Measurements from ENCODE around the gene CRIM1. TPM values are rescaled to one million over a fixed set of nuclear protein-coding genes. Genes with fewer than 3 reads are reported as not detected.

The CRIM1 gene
- total RNA-seq, 4 donors from 2014 or later = 72.6 to 162 (median 112) TPM

DNA sequence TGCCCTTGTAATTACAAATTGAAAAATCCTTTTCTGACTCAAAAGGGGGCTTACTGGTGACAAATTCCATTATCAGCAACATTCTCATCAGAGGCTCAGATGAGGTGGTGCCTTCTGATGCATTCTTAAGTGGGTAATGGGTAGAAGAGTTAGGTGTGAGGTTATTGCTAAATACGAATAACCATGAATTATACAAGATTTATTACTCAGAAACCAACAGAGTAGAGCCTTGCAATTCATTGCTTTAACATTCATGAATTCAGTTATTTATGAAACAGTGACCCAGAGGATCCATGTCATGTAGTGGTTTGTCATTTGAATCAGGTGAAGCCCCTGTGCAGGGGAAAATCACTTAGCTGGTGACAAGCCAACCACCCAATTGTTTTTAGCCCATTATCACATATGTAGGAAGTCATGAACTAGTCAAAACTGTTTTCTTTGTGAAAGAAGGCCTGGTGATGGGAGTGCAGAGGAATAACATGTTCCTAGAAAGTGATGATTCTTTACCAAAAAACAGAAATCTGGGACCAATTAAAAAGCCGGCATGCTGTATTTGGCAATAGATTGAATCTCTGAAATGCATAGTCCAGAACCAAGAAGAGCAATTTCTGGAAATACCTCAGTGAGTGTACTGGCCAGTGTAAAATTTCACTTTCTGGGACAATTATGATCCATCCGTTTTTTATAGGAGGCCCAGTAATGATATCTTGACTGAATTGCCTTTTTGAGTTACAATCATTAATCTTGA is 70.2 kb downstream of the CRIM1 start:
- TF ChIP-seq POLR2AphosphoS5 (IDR thresholded peaks at IDR 0.05) (no peak), POLR2A (IDR thresholded peaks at IDR 0.05) (no peak), EP300 (IDR thresholded peaks at IDR 0.05) (no peak)
- TF ChIP-seq, protein P1, sequence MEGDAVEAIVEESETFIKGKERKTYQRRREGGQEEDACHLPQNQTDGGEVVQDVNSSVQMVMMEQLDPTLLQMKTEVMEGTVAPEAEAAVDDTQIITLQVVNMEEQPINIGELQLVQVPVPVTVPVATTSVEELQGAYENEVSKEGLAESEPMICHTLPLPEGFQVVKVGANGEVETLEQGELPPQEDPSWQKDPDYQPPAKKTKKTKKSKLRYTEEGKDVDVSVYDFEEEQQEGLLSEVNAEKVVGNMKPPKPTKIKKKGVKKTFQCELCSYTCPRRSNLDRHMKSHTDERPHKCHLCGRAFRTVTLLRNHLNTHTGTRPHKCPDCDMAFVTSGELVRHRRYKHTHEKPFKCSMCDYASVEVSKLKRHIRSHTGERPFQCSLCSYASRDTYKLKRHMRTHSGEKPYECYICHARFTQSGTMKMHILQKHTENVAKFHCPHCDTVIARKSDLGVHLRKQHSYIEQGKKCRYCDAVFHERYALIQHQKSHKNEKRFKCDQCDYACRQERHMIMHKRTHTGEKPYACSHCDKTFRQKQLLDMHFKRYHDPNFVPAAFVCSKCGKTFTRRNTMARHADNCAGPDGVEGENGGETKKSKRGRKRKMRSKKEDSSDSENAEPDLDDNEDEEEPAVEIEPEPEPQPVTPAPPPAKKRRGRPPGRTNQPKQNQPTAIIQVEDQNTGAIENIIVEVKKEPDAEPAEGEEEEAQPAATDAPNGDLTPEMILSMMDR (IDR thresholded peaks at IDR 0.05) = no peak
- H3K36me3 ChIP-seq = no peaks in the 10 kb centered on the region
- H3K27ac ChIP-seq = no peak overlapping the region
- no peak for DNase-seq (ENCODE audit: low spot score in 2 of 2)
- no peak overlapping the region for H3K4me3 ChIP-seq
- H3K27me3 ChIP-seq = no peaks in the 10 kb centered on the region
- 80% methylated on average over 3 of the region's 3 CpGs for WGBS
- peaks cover 4% of the 10 kb centered on the region for H3K4me1 ChIP-seq
- H3K9me3 ChIP-seq = no peaks in the 10 kb centered on the region

DNA sequence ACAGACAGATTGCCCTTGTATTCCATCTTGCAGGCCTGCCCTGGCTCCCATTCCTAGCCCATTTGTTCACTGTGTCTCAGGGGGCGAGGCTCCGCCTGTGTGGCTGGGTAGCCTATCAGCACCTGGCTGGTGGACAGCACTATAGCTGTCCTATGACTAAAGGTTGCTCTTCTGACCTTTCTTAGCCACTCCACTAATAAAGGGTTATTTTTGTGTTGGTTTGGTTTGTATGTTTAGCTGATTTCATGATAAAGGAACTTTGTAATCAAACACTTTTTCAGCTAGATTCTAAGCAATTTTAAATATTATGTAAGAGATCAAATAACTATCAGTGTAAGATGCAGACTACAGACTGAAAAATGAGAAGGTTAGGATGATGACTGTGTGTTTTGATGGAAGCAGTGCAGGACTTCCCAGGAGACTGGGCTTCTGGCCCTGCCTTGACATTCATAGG is 72.2 kb downstream of the CRIM1 start:
- H3K9me3 ChIP-seq = no peaks in the 10 kb centered on the region
- TF ChIP-seq POLR2A (IDR thresholded peaks at IDR 0.05) = no peak
- TF ChIP-seq, protein P1 (IDR thresholded peaks at IDR 0.05) = no peak
- TF ChIP-seq EP300 (IDR thresholded peaks at IDR 0.05) = no peak
- TF ChIP-seq POLR2AphosphoS5 (IDR thresholded peaks at IDR 0.05) = no peak
- no peaks in the 10 kb centered on the region for H3K27me3 ChIP-seq
- no peak overlapping the region for H3K27ac ChIP-seq
- 100% methylated on average over 2 of the region's 2 CpGs for WGBS
- peaks cover 15% of the 10 kb centered on the region for H3K4me1 ChIP-seq
- H3K4me3 ChIP-seq = no peak overlapping the region
- no peaks in the 10 kb centered on the region for H3K36me3 ChIP-seq
- no peak for DNase-seq (ENCODE audit: low spot score in 2 of 2)

DNA sequence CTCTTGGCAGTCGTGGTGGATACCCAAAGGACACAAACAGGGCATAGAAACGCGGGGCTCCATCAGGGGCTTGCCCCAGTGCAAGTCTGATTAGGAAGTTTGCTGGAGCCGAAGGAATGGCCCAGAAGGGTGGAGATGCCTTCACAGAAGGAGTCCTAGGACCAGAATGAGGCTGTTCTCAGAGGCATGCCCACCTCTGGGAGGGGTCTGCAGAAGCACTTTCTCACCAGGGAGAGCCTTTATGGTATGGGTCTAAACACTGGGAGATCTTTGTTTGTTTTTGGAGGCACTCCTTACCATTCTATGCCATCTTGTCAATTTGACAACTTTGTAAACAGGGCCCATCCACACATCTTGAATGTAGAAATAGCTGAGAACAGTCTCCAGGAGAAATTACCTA is 75.0 kb downstream of the CRIM1 start:
- Histone ChIP-seq H3K4me3 (no peak overlapping the region), H3K9me3 (no peaks in the 10 kb centered on the region), H3K4me1 (peaks cover 33% of the 10 kb centered on the region), H3K27ac (no peak overlapping the region), H3K36me3 (no peaks in the 10 kb centered on the region), H3K27me3 (no peaks in the 10 kb centered on the region)
- 61% methylated on average over 4 of the region's 4 CpGs for WGBS
- no peak for DNase-seq (ENCODE audit: low spot score in 2 of 2)
- TF ChIP-seq POLR2AphosphoS5 (IDR thresholded peaks at IDR 0.05) = no peak
- no peak for TF ChIP-seq EP300 (IDR thresholded peaks at IDR 0.05)
- TF ChIP-seq, protein P1 (IDR thresholded peaks at IDR 0.05) = no peak
- TF ChIP-seq POLR2A (IDR thresholded peaks at IDR 0.05) = no peak

DNA sequence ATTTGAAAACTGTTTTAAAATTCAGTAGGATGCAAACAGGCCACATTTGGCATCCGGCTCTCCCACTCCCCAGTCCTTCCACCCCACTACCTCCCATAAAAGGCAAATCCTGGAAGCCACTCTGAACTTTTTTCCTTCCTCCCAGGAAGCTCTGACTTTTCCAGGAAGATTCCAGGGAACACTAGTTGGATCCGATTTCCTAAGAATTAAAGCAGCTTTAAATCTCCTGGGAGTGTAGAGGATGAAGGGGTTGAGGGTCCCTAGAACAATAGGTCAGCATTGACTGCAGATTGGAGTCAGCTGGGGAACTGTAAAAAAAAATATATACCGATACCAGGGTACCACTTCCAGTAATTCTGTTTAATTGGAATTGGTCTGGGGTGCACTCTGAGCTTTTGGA is 76.9 kb downstream of the CRIM1 start:
- 65% methylated on average over 3 of the region's 3 CpGs for WGBS
- Histone ChIP-seq H3K4me3 (peak overlapping the region; percentile 7), H3K27ac (peak overlapping the region; percentile 69), H3K36me3 (no peaks in the 10 kb centered on the region), H3K27me3 (no peaks in the 10 kb centered on the region), H3K4me1 (peaks cover 33% of the 10 kb centered on the region), H3K9me3 (no peaks in the 10 kb centered on the region)
- TF ChIP-seq POLR2AphosphoS5 (IDR thresholded peaks at IDR 0.05) (no peak), EP300 (IDR thresholded peaks at IDR 0.05) (no peak), POLR2A (IDR thresholded peaks at IDR 0.05) (no peak)
- TF ChIP-seq, protein P1 (IDR thresholded peaks at IDR 0.05) = no peak
- DNase-seq (ENCODE audit: low spot score in 2 of 2) = no peak

DNA sequence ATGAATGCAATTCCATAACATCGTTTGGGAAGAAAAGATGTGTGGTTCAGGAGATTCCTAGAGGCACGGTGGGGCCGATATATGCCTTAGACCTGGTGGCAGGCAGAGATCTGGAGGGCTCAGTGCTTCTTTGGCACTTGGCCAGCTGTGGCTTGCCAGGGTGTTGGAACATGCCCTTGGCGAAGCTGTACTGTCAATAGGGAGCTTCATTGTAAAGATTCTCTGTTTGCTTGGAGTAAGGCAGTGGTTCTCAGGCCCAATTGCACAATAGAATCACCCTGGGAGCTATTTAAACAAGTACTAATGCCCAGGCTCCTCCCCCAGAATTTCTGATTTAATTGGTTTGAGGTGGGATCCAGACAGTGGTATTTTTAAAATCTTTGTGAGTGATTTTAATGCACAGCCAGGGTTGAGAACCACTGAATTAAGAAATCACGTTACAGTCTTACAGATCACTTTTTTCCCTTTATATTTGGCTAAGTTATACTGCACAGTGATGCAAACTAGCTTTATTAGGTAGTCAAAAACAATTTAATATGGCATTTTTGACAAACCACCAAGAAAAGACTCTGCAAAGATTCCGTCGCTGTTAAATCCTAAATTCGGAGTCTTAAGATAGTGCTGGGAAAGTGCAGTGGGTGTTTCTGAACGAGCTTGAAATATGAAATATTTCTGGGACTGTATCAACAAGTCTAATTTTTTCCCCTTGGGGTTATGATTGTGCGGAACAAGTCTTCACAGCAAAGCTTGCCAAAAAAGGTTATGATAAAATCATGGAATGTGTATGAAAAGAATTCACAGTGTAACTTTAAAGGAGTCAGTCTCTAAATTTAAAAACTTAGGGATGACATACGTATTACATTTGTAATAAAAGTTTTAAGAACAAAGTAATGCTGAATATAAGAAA is 78.0 kb downstream of the CRIM1 start:
- H3K27me3 ChIP-seq = no peaks in the 10 kb centered on the region
- H3K36me3 ChIP-seq = no peaks in the 10 kb centered on the region
- no peaks in the 10 kb centered on the region for H3K9me3 ChIP-seq
- H3K27ac ChIP-seq = peak overlapping the region; percentile 69
- peak overlapping the region; percentile 7 for H3K4me3 ChIP-seq
- no peak for TF ChIP-seq POLR2A (IDR thresholded peaks at IDR 0.05)
- no peak for TF ChIP-seq POLR2AphosphoS5 (IDR thresholded peaks at IDR 0.05)
- TF ChIP-seq, protein P1 (IDR thresholded peaks at IDR 0.05) = no peak
- no peak for TF ChIP-seq EP300 (IDR thresholded peaks at IDR 0.05)
- 30% methylated on average over 8 of the region's 11 CpGs for WGBS
- peaks cover 33% of the 10 kb centered on the region for H3K4me1 ChIP-seq
- peak in 1 of 2 donors; percentile 66 for DNase-seq (ENCODE audit: low spot score in 2 of 2)

Data from suprapubic skin (tissue), 4 donors.